B cell (primary cell): ENCODE measurements around the gene FMNL3. TPM values are rescaled to one million over a fixed set of nuclear protein-coding genes. Genes with fewer than 3 reads are reported as not detected.
A peak's percentile ranks its signal among the peaks of the same experiment; 100 is the strongest.

Experiments used
- ATAC-seq: fragments of 200-7000 bp; cut with Tn5 transposase; one replicate; pipeline ENCODE4 v1.10.0; 2021; ENCODE audit warnings: low read depth, mild to moderate bottlenecking, moderate number of reproducible peaks, moderate library complexity
- CTCF ChIA-PET: fragments of 350-600 bp; sonication (Branson Sonifier 250); formaldehyde crosslinking; loops from one replicate; lab custom pipeline; 2021; ENCODE audit warnings: antibody characterized with exemption, inconsistent platforms; lab: Charles Lee
- POLR2A ChIA-PET: fragments of 350-600 bp; sonication (Branson Sonifier 250); formaldehyde crosslinking; loops from one replicate; lab custom pipeline; 2021; ENCODE audit warnings: antibody characterized with exemption; lab: Charles Lee
- DNase-seq: peaks from one replicate; pipeline ENCODE4 v3.0.0; 2013
- H2AFZ ChIP-seq: 2 replicates; pipeline ENCODE4 v1.6.1; 2012; ENCODE audit warnings: mild to moderate bottlenecking, low read depth, low read length; ENCODE audit not compliant: insufficient read depth, poor library complexity, severe bottlenecking
- H3K27ac ChIP-seq, 2 donors: 1 replicate in 1 of 2; 2 replicates in 1 of 2; pipeline ENCODE4 v1.5.1; 2012 to 2013; ENCODE audit warnings: low read length in 2 of 2, mild to moderate bottlenecking in 2 of 2, moderate library complexity in 1 of 2
- H3K27me3 ChIP-seq, 4 experiments: fragments of 200-600 bp in 1 of 4; sonication (generic) in 1 of 4; replicated peaks in 1 of 4; 1 replicate in 2 of 4; 2 replicates in 2 of 4; pipeline versions ENCODE4 v1.6.1 to v1.7.0; 2013 to 2016; ENCODE audit warnings: low read length in 3 of 4, mild to moderate bottlenecking in 2 of 4, mixed read lengths in 1 of 4, moderate library complexity in 1 of 4; ENCODE audit not compliant: insufficient read depth in 4 of 4, control insufficient read depth in 3 of 4; ENCODE audit errors: control extremely low read depth in 1 of 4
- H3K36me3 ChIP-seq, 2 experiments: replicated peaks in 1 of 2; 1 replicate in 1 of 2; 2 replicates in 1 of 2; pipeline versions ENCODE4 v1.6.1 to v1.7.1; 2013; ENCODE audit warnings: low read length in 1 of 2; ENCODE audit not compliant: insufficient read depth in 2 of 2, control insufficient read depth in 1 of 2; ENCODE audit errors: control extremely low read depth in 1 of 2, extremely low read depth in 1 of 2
- H3K4me1 ChIP-seq, 2 donors: fragments of 200-600 bp in 1 of 2; sonication (generic) in 1 of 2; 1 replicate in 1 of 2; 2 replicates in 1 of 2; pipeline versions ENCODE4 v1.5.1 to v1.6.1; 2013 to 2017; ENCODE audit warnings: low read length in 2 of 2; ENCODE audit not compliant: control insufficient read depth in 2 of 2, insufficient read depth in 2 of 2
- H3K4me2 ChIP-seq: replicated peaks from 2 replicates; pipeline ENCODE3; 2012; ENCODE audit warnings: mild to moderate bottlenecking, low read depth, low read length; ENCODE audit not compliant: poor library complexity, severe bottlenecking
- H3K4me3 ChIP-seq, 5 experiments: fragments of 200-600 bp in 1 of 5; sonication (generic) in 1 of 5; 1 replicate in 3 of 5; 2 replicates in 2 of 5; pipeline versions ENCODE4 v1.5.1 to v1.7.0; 2011 to 2016; ENCODE audit warnings: low read length in 4 of 5, mild to moderate bottlenecking in 4 of 5, low read depth in 2 of 5, control low read depth in 1 of 5, moderate library complexity in 1 of 5; ENCODE audit not compliant: insufficient read depth in 1 of 5; ENCODE audit errors: control extremely low read depth in 1 of 5, extremely low read depth in 1 of 5
- H3K79me2 ChIP-seq: fragments of 200-600 bp; sonication (generic); one replicate; pipeline ENCODE4 v1.6.0; 2016; ENCODE audit warnings: low read length; ENCODE audit not compliant: control insufficient read depth, insufficient read depth
- H3K9ac ChIP-seq: fragments of 200-600 bp; sonication (generic); 2 replicates; pipeline ENCODE4 v1.6.1; 2017; ENCODE audit warnings: mild to moderate bottlenecking, low read length, moderate library complexity
- H3K9me3 ChIP-seq, 3 donors: one replicate each; pipeline versions ENCODE4 v1.6.1 to v1.7.1; 2013; ENCODE audit warnings: low read length in 2 of 3; ENCODE audit not compliant: control insufficient read depth in 2 of 3, insufficient read depth in 1 of 3; ENCODE audit errors: control extremely low read depth in 1 of 3
- H4K20me1 ChIP-seq: 2 replicates; pipeline ENCODE4 v1.6.0; 2012; ENCODE audit warnings: mild to moderate bottlenecking, low read length; ENCODE audit not compliant: insufficient read depth, control insufficient read depth, poor library complexity, severe bottlenecking
- H3K27ac Mint-ChIP-seq: one replicate; pipeline ENCODE4 v1.8.0; 2021; ENCODE audit warnings: mixed read lengths
- H3K27me3 Mint-ChIP-seq: one replicate; pipeline ENCODE4 v1.8.0; 2021; ENCODE audit warnings: mixed read lengths
- H3K4me1 Mint-ChIP-seq: one replicate; pipeline ENCODE4 v1.8.0; 2021; ENCODE audit warnings: mixed read lengths
- H3K4me3 Mint-ChIP-seq: one replicate; pipeline ENCODE4 v1.8.0; 2021; ENCODE audit warnings: mixed read lengths
- H3K9me3 Mint-ChIP-seq: one replicate; pipeline ENCODE4 v1.8.0; 2022; ENCODE audit warnings: mixed read lengths; ENCODE audit not compliant: insufficient read depth
- EZH2 ChIP-seq: IDR thresholded peaks from 2 replicates; pipeline ENCODE4 v1.6.1; 2012; ENCODE audit warnings: borderline replicate concordance, low read depth, mild to moderate bottlenecking, moderate library complexity, low read length; ENCODE audit not compliant: insufficient read depth, poor library complexity, severe bottlenecking
- WGBS: methylation state at CpG from one replicate; pipeline ENCODE4 v1.1.5; 2013; ENCODE audit warnings: missing lambda C conversion rate; ENCODE audit not compliant: insufficient coverage; 5-methylcytosine and 5-hydroxymethylcytosine counted together
- intact Hi-C: fragments of 100-400 bp; cut with micrococcal nuclease; formaldehyde crosslinking; loops from one replicate; pipeline ENCODE4 v1.10.0; 2022
- polyA plus RNA-seq: library from polyadenylated mRNA; depleted of rRNA; stranded (reverse); fragments of >200 nt; gene quantifications from 2 replicates; pipeline ENCODE4 v1.2.3, GENCODE V29; 2012
- total RNA-seq, 2 donors: library from RNA; stranded (reverse); fragments of 120-200 nt in 1 of 2; gene quantifications; 1 replicate in 1 of 2; 2 replicates in 1 of 2; pipeline versions ENCODE4 v1.2.3 to v1.2.4, GENCODE V29; 2013 to 2022
- TF ChIP-seq, protein P1 (sequence below): fragments of 200-600 bp; IDR thresholded peaks from one replicate; pipeline ENCODE4 v1.8.0; 2022; ENCODE audit warnings: antibody characterized with exemption, mild to moderate bottlenecking

Gene FMNL3
- total and polyA plus RNA-seq, 2 donors (not counting 1 experiment from before 2014, with no cell fraction given) = 19.3 to 69.9 TPM

- DNase-seq = no peak
- Histone ChIP-seq H3K4me3 (peak overlapping the region; percentile 56 to 85 (median 73)), H3K9me3 (no peaks in the 10 kb centered on the region), H3K36me3 (no peaks in the 10 kb centered on the region), H3K27me3 (no peaks in the 10 kb centered on the region), H2AFZ (peak overlapping the region; percentile 62), H3K9ac (peak overlapping the region; percentile 70), H3K27ac (peak overlapping the region in 1 of 2 donors; percentile 65), H3K79me2 (no peaks in the 10 kb centered on the region), H3K4me1 (peaks cover 11 to 21% of the 10 kb centered on the region in 2 donors), H3K4me2 (peak overlapping the region; percentile 88), H4K20me1 (no peaks in the 10 kb centered on the region)
- POLR2A ChIA-PET = interaction anchor here (0.6 to 1.3 kb wide), 8 partner anchors 14 to 381 kb away, joined by 4 to 9 read pairs (median 6); partner anchors contain the start of gene MCRS1
- peaks cover 19% of the 10 kb centered on the region for H3K4me1 Mint-ChIP-seq
- intact Hi-C loops = loop anchor here (1.0 to 5.0 kb wide), 6 partner anchors 54 to 755 kb away; partner anchors contain the start of genes BCDIN3D, MCRS1, NCKAP5L and RND1
- ATAC-seq = no peak
- CTCF ChIA-PET = interaction anchor here (1.2 to 5.4 kb wide), 10 partner anchors 10 to 264 kb away, joined by 3 to 61 read pairs (median 4); partner anchors contain the start of gene TMBIM6
- under 1% methylated on average over 15 of the region's 33 CpGs for WGBS
- TF ChIP-seq EZH2 = no peak
- TF ChIP-seq, protein P1, sequence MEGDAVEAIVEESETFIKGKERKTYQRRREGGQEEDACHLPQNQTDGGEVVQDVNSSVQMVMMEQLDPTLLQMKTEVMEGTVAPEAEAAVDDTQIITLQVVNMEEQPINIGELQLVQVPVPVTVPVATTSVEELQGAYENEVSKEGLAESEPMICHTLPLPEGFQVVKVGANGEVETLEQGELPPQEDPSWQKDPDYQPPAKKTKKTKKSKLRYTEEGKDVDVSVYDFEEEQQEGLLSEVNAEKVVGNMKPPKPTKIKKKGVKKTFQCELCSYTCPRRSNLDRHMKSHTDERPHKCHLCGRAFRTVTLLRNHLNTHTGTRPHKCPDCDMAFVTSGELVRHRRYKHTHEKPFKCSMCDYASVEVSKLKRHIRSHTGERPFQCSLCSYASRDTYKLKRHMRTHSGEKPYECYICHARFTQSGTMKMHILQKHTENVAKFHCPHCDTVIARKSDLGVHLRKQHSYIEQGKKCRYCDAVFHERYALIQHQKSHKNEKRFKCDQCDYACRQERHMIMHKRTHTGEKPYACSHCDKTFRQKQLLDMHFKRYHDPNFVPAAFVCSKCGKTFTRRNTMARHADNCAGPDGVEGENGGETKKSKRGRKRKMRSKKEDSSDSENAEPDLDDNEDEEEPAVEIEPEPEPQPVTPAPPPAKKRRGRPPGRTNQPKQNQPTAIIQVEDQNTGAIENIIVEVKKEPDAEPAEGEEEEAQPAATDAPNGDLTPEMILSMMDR = no peak
- H3K27me3 Mint-ChIP-seq = peaks cover under 1% of the 10 kb centered on the region
- peak overlapping the region; percentile 94 for H3K4me3 Mint-ChIP-seq
- no peaks in the 10 kb centered on the region for H3K9me3 Mint-ChIP-seq
- peak overlapping the region; percentile 91 for H3K27ac Mint-ChIP-seq
These were observed 85.3 kb downstream of the FMNL3 start for GRCh38 chr12:49621651-49622500.
